Panc1 (cell line): Measurements from ENCODE around the gene ENGASE. TPM values are rescaled to one million over a fixed set of nuclear protein-coding genes. Genes with fewer than 3 reads are reported as not detected.

Experiments used
- ATAC-seq: fragments of 200-7000 bp; cut with Tn5 transposase; 2 replicates; pipeline ENCODE4 v1.9.1; 2020; ENCODE audit warnings: mild to moderate bottlenecking, moderate library complexity
- BruUV-seq: library from RNA; stranded (reverse); fragments of 400-500 nt; replicated peaks from 2 replicates; lab custom pipeline; 2021; lab: Mats Ljungman, UMichigan
- CTCF ChIA-PET: fragments of 300-600 bp; sonication (Branson Sonifier 250); formaldehyde crosslinking; loops from one replicate; lab custom pipeline; 2022; ENCODE audit warnings: antibody characterized with exemption; lab: Charles Lee
- POLR2A ChIA-PET: fragments of 300-600 bp; sonication (Branson Sonifier 250); formaldehyde crosslinking; loops from one replicate; lab custom pipeline; 2022; ENCODE audit warnings: antibody characterized with exemption; lab: Charles Lee
- DNase-seq: peaks from one replicate; pipeline ENCODE4 v3.0.0-alpha.2; 2010; ENCODE audit warnings: low read depth, low spot score
- H3K27ac ChIP-seq: 2 replicates; pipeline ENCODE4 v1.5.1; 2011; ENCODE audit warnings: mild to moderate bottlenecking, low read length, inconsistent platforms
- H3K27me3 ChIP-seq: fragments of 200-500 bp; sonication (Bioruptor generic); 2 replicates; pipeline ENCODE4 v1.6.0; 2014; ENCODE audit warnings: low read length, inconsistent platforms; ENCODE audit not compliant: control insufficient read depth, insufficient read depth
- H3K36me3 ChIP-seq: fragments of 200-500 bp; sonication (Bioruptor generic); 2 replicates; pipeline ENCODE4 v1.5.1; 2014; ENCODE audit warnings: inconsistent platforms, mild to moderate bottlenecking, low read length, moderate library complexity; ENCODE audit not compliant: control insufficient read depth, insufficient read depth
- H3K4me1 ChIP-seq: 2 replicates; pipeline ENCODE4 v1.5.1; 2011; ENCODE audit warnings: inconsistent platforms, mild to moderate bottlenecking, low read length, moderate library complexity; ENCODE audit not compliant: control insufficient read depth, insufficient read depth
- H3K4me3 ChIP-seq, 2 experiments: 2 replicates each; pipeline ENCODE4 v1.5.1; 2011 to 2012; ENCODE audit warnings: low read depth in 2 of 2, low read length in 2 of 2, mild to moderate bottlenecking in 2 of 2, inconsistent platforms in 1 of 2, moderate library complexity in 1 of 2
- H3K9me3 ChIP-seq: fragments of 200-500 bp; sonication (Bioruptor generic); 2 replicates; pipeline ENCODE4 v1.5.1; 2014; ENCODE audit warnings: low read depth, mild to moderate bottlenecking, inconsistent platforms, low read length, moderate library complexity; ENCODE audit not compliant: control insufficient read depth, insufficient read depth
- POLR2AphosphoS5 ChIP-seq: IDR thresholded peaks from 2 replicates; pipeline ENCODE4 v1.6.1; 2012; ENCODE audit warnings: mild to moderate bottlenecking, low read depth, low read length, moderate library complexity
- SIN3A ChIP-seq: IDR thresholded peaks from 2 replicates; pipeline ENCODE4 v1.6.1; 2012; ENCODE audit warnings: low read depth, mild to moderate bottlenecking, low read length, moderate library complexity, borderline replicate concordance; ENCODE audit not compliant: insufficient read depth
- TCF7L2 ChIP-seq: IDR thresholded peaks from 2 replicates; pipeline ENCODE4 v1.6.1; 2011; ENCODE audit warnings: mild to moderate bottlenecking, low read depth, low read length, inconsistent platforms
- in situ Hi-C: cut with HindIII; loops from 2 replicates; pipeline ENCODE4 v1.10.0; 2016; ENCODE audit warnings: low sequenced_read_pairs, low pct_unique_long_range_greater_than_20kb
- intact Hi-C: fragments of 100-400 bp; cut with micrococcal nuclease; formaldehyde crosslinking; loops from one replicate; pipeline ENCODE4 v1.10.0; 2022; ENCODE audit not compliant: unreplicated experiment
- total RNA-seq: library from RNA; stranded (reverse); gene quantifications from one replicate; pipeline ENCODE4 v1.2.1, GENCODE V29; 2021; ENCODE audit not compliant: unreplicated experiment
- TF ChIP-seq, protein P1 (sequence below): fragments of 450-650 bp; IDR thresholded peaks from 2 replicates; pipeline ENCODE4 v1.5.1; 2017; ENCODE audit warnings: mild to moderate bottlenecking
- TF ChIP-seq, protein P2 (sequence below), 2 experiments: IDR thresholded peaks; 2 replicates each; pipeline ENCODE4 v1.6.1; 2011 to 2012; ENCODE audit warnings: low read depth in 2 of 2, control low read depth in 1 of 2, low read length in 1 of 2, mild to moderate bottlenecking in 1 of 2, moderate library complexity in 1 of 2; ENCODE audit not compliant: insufficient read depth in 1 of 2

ENGASE gene
- total RNA-seq, 1 experiment from 2014 or later: 32.3 TPM

DNA sequence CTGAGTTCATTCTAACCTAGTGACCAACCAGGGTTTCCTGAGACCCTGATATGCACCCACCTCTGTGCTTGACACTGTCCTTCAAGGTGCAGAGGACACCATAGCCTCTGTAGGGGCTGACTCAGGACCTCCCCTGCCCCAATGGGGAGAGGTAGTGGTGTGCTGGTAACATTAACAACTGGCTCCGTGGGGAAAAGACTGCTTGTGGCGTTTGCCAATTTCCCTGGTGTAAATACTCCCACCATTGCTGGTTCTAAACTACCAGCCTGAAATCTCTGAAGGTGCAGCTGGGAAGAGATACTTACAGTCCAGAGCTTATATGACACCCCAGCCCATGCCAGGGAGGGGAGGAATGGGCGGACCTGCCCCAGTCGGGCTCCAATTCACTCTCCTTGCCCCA, 54.9 kb downstream of the ENGASE start:
- ChIA-PET POLR2A (no interaction called here), CTCF (no interaction called here)
- Histone ChIP-seq H3K4me3 (no peak overlapping the region), H3K4me1 (no peaks in the 10 kb centered on the region; the same call in 1 of the 2 replicates), H3K36me3 (no peaks in the 10 kb centered on the region), H3K27me3 (peaks cover 8% of the 10 kb centered on the region; the same call in 1 of the 2 replicates), H3K9me3 (no peaks in the 10 kb centered on the region), H3K27ac (no peak overlapping the region)
- BruUV-seq: no TSS peak
- intact Hi-C loops: no loop called here
- ATAC-seq (no peak), DNase-seq (no peak)
- in situ Hi-C loops: no loop called here
- TF ChIP-seq, protein P1, sequence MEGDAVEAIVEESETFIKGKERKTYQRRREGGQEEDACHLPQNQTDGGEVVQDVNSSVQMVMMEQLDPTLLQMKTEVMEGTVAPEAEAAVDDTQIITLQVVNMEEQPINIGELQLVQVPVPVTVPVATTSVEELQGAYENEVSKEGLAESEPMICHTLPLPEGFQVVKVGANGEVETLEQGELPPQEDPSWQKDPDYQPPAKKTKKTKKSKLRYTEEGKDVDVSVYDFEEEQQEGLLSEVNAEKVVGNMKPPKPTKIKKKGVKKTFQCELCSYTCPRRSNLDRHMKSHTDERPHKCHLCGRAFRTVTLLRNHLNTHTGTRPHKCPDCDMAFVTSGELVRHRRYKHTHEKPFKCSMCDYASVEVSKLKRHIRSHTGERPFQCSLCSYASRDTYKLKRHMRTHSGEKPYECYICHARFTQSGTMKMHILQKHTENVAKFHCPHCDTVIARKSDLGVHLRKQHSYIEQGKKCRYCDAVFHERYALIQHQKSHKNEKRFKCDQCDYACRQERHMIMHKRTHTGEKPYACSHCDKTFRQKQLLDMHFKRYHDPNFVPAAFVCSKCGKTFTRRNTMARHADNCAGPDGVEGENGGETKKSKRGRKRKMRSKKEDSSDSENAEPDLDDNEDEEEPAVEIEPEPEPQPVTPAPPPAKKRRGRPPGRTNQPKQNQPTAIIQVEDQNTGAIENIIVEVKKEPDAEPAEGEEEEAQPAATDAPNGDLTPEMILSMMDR: no peak
- no peak for TF ChIP-seq POLR2AphosphoS5
- no peak for TF ChIP-seq TCF7L2
- no peak for TF ChIP-seq SIN3A
- TF ChIP-seq, protein P2, sequence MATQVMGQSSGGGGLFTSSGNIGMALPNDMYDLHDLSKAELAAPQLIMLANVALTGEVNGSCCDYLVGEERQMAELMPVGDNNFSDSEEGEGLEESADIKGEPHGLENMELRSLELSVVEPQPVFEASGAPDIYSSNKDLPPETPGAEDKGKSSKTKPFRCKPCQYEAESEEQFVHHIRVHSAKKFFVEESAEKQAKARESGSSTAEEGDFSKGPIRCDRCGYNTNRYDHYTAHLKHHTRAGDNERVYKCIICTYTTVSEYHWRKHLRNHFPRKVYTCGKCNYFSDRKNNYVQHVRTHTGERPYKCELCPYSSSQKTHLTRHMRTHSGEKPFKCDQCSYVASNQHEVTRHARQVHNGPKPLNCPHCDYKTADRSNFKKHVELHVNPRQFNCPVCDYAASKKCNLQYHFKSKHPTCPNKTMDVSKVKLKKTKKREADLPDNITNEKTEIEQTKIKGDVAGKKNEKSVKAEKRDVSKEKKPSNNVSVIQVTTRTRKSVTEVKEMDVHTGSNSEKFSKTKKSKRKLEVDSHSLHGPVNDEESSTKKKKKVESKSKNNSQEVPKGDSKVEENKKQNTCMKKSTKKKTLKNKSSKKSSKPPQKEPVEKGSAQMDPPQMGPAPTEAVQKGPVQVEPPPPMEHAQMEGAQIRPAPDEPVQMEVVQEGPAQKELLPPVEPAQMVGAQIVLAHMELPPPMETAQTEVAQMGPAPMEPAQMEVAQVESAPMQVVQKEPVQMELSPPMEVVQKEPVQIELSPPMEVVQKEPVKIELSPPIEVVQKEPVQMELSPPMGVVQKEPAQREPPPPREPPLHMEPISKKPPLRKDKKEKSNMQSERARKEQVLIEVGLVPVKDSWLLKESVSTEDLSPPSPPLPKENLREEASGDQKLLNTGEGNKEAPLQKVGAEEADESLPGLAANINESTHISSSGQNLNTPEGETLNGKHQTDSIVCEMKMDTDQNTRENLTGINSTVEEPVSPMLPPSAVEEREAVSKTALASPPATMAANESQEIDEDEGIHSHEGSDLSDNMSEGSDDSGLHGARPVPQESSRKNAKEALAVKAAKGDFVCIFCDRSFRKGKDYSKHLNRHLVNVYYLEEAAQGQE (IDR thresholded peaks at IDR 0.05; ENCODE audit: insufficient read depth in 1 of 2, low read depth in 2 of 2, low read length in 1 of 2): no peak

DNA sequence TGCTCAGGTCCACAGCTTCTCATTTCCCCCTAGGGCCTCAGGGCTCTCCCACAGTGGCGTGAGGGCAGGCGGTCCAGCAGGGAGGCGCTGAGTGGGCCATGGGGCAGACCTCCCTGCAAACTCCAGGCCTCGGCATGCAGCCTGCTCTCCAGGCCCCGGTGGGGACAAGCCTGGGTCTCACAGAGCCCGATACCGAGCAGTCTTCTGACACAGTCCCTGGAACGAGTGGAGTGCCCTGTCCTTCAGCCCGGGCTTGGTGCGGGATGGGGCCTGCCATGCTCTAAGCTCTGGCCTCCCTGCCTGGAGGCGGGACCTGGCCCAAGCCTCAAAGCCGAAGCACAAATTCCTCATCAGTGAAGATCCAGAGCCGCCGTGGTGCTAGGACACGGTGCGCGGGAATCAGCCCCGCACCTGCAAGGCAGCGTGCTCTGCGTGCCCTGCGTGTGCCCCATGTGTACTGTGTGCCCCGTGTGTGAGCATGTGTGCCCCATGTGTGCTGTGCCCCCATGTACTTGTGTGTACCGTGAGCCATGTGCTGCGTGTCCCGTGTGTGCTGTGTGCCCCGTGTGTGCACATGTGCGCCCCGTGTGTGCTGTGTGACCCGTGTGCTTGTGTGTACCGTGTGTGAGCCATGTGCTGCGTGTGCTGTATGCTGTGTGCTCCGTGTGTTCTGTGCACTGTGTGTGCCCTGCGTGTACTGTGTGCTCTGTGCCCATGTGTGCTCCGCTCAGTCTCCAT, 56.1 kb downstream of the ENGASE start:
- H3K27ac ChIP-seq: no peak overlapping the region
- no peak for ATAC-seq
- CTCF ChIA-PET: no interaction called here
- peaks cover 8% of the 10 kb centered on the region; the same call in 1 of the 2 replicates for H3K27me3 ChIP-seq
- in situ Hi-C loops (no loop called here), intact Hi-C loops (no loop called here)
- no peaks in the 10 kb centered on the region; the same call in 1 of the 2 replicates for H3K4me1 ChIP-seq
- POLR2A ChIA-PET: no interaction called here
- no peaks in the 10 kb centered on the region for H3K36me3 ChIP-seq
- TF ChIP-seq POLR2AphosphoS5 (no peak), TCF7L2 (no peak), SIN3A (no peak)
- TF ChIP-seq, protein P1: no peak
- TF ChIP-seq, protein P2 (IDR thresholded peaks at IDR 0.05; ENCODE audit: insufficient read depth in 1 of 2, low read depth in 2 of 2, low read length in 1 of 2): no peak
- no TSS peak for BruUV-seq
- H3K9me3 ChIP-seq: no peaks in the 10 kb centered on the region
- DNase-seq: no peak
- no peak overlapping the region for H3K4me3 ChIP-seq
